NOMO-1 (cell line): ENCODE data around the gene FOCAD.

Experiments used
- DNase-seq, 2 experiments: peaks; one replicate each; lab custom pipeline; 2025; ENCODE audit not compliant: unreplicated experiment in 2 of 2; lab: John Stamatoyannopoulos, UW

The FOCAD gene

DNA sequence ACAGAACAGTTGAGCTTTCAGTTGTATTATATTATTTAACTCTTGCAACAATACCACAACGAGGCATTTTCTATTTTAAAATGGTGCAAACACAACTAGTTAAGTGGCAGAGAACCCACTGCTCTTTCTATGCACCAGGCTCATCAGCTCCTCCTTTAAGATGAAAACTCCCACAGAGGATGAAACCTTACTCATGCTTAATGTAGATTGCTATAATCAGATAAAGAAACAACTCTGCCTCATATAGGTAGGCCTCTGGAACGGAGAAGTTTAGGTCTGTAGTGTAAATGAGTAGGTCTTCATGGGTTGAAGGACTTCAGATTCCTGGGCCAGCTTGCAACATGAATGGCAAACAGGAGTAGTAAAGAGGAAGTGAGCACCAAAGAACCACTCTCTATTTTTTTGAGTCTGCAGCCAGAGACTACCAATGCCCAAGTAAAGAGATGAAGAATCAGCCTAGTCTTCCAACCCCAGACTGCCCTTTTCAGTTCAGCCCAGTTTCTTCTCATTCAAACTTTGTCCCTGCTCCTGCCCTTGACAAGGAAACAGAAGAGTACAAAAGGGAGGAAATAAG lies 313.5 kb downstream of the FOCAD start:
- no peak for DNase-seq

DNA sequence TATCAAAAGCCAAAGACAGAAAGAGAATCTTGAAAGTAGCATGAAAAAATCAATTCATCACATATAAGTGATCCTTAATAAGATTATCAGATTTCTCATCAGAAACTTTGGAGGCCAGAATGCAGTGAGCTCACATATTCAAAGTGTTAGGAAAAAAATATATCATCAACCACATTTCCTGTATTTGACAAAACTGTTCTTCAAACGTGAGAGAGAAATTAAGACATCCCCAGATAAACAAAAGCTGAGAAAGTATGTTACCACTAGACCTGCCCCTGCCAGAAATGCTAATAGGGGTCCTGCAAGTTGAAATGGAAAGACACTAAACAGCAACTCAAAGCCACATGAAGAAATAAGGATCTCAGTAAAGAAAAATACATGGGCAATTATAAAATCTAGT lies 317.5 kb downstream of the FOCAD start:
- no peak for DNase-seq

DNA sequence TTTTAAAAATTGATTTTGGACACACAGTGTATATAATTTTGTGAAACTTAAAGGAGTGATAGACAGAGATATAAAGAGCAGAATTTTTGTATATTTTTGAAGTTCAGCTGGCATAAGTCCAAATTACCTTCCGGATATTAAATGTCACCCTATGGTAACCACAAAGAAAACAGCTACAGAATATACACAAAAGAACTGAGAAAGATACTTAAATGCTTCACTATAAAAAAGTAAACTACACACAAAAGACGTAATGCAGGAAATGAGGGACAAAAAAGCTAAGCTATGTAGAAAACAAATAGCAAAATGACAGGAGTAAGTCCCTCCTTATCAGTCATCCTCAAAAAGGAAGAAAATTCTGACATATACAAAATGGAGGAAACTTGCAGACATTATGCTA lies 318.0 kb downstream of the FOCAD start:
- no peak for DNase-seq

DNA sequence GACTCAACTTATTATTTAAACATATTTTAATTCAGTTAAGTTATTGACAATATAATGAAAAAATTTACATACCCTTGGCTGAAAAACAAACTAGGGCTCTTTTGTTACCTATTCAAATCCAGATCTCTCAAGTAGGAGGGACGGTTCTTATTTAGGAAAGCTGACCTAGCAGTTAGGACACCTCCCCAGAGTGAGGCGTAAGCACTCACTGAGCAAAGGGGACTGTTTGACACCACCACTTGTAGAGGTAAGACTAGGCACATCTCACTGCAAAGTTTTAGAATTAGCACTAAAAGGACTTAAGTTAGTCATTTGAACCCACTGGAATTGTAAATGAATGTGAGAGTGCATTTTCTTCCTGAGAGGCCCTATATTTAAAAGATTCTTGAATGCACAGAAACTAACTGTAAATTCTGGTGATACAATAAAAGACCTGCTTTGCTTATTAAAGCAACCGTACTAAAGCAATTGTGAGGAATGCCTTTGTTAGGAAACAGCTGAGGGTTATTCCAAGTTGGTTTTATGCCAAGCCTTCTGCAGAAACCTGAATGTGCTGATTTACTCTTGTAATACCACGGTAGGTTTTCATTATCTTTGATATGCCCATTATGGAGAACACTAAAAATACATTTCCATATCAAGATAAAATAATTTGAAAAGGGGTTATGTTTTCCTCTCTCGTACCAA lies 331.2 kb downstream of the FOCAD start:
- no peak for DNase-seq

DNA sequence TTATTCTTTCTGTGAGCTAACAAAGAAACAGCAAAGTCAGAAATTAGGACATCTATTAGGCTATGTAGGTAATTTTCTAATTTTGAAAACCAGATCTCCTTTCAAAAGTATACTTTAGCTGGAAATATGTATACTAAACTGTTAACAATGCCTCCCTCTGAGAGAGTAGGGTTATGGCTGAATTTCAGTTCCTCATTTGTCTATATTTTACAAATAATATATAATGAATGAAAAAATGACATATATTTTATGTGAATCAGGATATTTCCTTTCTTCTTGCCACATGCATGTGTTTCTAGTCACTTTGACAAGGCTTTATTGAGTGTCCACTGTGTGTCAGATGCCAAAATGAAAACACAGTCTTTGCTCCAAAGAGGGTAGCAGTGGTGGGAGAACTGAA lies 331.9 kb downstream of the FOCAD start:
- no peak for DNase-seq

DNA sequence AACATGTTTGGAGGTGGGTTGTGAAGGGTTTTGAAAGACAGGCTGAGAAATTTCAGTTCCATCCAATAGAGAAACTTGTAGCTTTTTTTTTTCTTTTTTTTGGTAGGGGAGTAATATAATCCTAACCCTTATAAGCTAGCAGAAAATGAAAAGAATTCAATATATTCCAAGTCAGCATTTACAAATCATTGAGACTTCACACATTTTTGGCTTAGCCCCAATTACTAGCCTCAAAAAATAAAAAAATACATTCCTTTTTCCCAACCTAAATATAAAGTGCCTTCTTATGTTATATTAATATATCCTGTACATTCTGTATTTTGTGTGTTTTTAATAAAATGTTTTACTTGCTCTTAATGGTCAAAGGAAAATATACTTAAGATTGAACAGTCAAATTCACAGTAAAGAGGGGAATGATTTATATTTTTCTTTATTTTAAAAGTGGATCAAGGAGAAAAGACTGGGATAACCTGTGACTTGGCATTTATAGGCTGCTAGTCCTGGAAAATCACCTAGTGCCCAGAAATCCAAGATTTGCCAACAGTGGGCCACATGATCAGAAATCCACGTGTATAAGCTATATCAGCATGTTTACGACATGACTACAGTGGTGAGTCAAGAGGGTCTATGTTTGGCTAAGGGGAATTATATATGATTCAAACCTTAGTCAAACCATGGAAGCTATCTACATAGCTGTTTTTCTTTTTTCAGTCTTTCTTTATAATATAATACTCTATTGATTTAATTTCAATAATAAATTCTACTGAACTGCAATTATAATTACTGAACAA lies 332.8 kb downstream of the FOCAD start:
- no peak for DNase-seq

DNA sequence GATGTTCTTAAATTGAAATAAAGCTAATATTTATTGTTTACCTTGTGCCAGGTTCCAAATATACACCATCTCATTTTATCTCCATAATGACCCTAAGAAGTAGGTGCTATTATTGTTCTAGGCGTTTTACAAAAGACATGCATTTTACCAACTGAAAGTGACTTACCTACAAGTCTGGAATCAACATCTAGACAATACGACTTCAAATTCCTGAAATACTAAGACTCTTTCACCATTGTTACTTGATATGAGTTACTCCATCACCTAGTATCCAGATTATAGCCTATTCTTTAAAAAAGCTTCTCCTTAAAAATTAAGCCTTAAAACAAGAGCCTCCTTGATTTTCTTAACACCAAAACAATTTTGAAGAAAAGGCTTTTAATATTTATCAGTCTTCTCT lies 334.1 kb downstream of the FOCAD start:
- DNase-seq: no peak

DNA sequence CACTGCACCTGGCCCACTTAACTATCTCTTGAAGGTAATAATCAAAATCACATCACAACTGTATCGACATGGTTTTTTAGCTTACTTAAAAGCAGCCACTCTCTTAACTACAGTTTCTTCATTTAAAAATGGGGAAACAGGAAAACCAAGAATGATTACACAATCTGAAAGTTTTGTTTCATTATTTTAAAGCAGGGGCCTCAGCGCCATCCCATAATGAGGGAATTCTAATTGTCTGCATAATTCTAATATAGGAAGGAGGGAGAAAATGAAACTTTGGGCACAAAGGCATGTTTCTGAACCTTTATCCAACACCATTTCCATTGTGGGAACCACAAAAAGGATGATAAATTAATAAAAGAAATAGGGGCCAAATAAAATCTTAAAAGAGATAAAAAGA lies 339.8 kb downstream of the FOCAD start:
- DNase-seq: no peak

DNA sequence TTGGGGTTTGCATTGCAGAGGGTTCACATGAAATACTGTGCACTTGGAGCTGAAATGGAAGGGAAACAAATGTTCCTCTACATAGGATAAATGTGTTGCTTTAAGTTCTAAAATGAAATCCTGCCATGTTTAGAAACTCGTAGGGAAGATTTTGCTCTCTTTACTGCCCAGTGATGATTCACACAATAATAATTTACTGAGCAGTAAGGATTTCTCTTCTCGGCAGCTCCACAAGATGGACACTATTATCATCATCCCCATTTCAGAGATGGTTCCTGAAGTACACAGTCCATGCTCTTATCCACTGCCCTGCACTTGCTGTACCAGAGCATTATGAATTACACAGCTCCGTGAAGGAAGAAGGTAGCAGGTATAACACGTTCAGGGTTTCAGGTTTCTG lies 343.2 kb downstream of the FOCAD start:
- DNase-seq: no peak

DNA sequence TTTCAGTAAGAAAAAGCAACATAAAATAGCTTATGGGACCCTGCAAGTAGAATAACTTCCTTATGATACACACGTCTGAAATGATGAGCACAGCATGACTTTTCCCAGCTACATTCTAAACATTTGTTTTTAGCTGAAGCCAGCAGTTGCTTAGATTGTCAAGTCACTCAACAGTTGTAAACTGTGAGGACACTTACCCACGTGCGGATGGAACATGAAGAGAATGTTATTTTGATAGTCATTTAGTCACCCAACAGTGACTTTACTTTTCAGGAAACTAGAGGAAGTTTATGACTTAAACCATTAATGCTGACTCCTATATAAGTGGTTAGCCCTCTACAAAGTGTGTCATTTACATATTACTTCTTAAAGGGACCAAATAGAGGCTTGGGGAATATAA lies 344.4 kb downstream of the FOCAD start:
- no peak for DNase-seq

DNA sequence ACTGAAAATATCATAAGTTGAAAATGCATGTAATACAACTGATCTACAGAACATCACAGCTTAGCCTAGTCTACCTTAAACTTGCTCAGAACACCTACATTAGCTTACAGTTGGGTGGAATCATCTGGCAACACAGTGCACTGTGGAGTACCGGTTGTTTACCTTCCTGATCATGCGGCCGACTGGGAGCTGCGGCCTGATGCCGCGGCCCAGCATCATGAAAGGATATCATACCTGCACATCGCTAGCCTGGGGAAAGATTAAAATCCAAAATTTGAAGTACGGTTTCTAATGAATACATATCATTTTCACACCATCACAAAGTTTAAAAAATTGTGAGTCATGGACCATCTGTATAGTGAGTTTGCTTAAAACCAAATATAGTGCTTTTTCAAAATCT lies 345.6 kb downstream of the FOCAD start:
- DNase-seq: no peak

DNA sequence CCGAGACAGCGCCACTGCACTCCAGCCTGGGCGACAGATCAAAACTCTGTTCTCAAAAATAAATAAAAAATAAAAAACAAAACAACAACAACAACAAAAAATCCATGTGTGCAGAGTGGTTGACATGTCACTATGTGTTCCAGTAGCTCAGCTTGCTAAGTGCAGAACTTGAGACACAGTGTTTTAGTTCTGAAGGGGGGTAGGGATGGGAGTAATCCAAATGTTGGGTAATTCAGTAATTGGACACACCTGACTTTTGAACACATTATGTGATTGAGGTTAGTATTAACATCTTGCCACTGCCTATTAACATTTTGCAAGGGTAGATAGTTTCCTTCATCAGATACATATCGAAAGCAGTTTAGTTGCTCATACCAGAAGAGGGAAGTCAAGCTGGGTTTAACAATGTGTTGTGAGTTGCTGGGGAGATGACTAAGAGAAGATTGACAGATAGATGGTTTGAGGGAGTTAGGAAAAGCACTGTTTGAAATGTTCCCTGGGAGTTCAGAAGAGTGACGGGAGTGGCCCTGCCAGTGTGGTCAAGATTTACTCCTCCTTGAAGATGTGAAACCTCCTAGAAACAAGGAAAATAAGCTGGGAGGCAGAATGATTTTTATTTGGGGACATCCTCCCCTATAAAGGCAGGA lies 346.5 kb downstream of the FOCAD start:
- DNase-seq: no peak

DNA sequence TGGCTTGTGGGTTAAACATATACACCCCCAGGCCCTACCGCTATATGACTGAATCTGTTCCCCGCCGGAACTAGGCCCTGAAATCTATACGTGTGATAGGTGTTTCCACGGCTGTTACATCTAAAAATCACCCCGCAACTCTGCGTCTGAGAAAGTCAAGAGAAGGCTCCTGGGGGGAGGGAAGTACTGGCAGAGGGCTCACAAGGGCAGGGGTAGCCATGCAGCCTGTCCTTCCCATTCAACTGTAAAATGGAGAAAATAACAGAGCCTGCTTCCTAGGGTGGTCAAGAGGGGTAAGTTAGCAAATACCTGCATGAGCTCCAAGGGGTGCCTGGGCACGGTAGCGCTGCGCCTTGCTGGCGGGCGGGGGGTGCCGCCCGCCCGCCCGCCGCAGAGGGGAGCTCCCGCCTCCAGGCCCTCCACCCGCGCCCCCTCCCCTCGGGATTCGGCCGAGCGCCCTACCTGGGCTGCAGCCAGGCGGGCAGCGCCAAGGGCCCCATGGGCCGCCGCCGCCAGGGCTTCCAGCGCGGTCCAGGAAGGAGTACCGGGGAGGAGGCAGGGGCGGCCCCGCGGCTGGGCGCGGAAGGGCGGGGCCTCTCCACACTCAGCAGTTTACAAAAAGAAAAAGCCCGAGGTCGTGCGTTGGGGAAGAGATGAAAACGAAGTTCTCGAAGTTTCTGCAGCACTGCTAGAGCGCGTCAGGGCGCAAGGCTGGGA lies 347.2 kb downstream of the FOCAD start, which contains the start of gene HACD4:
HACD4 (minus strand) TSS at position 550 of the 717 bp plus-strand sequence; CDS start at position 500, 50 bp downstream.
- DNase-seq: no peak

DNA sequence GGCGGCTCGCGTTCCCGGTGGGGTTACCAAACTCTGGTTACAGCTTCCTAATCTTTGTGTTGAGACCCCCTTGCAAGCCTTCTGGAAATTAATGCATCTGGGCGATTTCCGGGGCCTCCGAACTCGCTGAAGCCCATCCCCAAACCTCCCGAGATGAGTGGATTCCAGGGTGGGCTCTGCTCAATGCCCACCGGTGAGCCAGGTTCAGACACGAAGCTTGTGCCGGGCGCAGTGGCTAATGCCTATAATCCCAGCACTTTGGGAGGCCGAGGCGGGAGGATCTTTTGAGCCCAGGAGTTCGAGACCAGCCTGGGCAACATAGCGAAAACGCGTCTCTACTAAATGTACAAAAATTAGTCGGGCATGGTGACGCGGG lies 347.7 kb downstream of the FOCAD start:
- DNase-seq: no peak

DNA sequence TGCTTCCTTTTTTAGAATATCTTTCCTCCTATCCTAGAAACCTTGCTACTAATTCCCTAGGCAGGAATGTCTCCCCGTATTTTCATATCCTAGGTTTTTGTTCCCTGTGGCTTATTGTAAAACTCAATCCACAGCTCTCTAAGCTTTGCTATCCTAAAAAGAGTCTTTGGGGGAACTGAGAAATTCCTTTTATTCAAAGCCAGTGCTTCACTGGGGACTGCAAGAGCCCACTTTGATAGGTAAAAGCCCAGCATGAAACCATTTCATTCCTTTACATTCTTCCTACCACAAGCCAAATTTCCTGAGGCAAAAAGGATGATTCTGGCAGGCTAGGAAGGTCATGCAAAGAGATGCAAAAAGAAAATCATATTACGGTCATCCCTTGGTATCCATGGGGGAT lies 353.2 kb downstream of the FOCAD start:
- no peak for DNase-seq

DNA sequence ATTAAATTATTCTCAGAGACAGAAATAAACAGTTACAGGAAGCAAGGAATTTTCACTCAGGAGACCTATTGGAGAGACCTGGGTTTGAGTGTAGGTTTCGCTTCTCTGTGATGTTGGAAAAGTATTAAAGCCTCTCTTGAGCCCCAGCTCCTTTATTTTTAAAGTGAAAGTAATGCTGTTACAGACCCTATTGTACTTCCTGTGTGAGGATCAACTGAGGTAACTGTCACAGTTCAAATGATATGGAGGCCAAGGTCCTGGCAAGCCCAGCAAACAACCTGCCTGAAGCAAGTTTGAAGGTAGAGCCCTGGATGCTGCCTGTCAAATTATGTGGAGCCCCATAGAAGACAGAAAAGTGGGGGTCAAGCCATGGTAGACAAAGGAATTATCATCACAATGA lies 355.2 kb downstream of the FOCAD start:
- no peak for DNase-seq

DNA sequence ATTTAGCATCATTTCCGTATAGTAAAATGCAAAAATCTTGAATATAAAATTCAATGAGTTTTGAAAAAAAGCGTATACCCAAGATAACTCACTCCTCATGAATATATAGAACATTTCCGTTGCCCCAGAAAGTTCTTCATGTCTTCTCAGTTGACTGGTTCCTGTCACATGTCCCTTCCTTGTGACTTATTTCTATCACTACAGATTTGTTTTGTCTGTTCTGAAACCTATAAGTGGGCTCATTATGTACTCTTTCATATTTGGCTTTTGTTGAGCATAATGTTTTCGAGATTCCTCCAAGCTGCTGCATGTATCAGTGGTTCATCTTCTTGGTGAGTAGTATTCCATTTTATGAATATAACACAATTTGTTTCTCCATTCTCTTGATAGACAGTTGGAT lies 358.4 kb downstream of the FOCAD start:
- no peak for DNase-seq

DNA sequence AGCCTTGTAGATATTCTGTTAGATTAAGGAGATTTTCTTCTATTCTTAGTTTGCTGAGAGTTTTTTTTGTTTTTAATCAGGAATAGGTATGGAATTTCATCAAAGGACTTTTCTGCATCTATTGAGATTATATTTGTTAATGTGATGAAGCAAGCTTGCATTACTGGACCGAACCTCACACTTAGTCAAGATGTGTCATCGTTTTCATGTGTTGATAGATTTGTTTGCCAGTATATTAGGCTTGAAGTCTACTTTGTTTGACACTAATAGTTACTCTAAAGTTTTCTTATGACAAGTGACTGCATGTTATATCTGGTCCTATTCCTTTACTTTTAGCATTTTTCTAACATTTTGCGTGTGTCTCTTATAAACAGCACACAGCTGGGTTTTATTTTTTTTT lies 359.8 kb downstream of the FOCAD start:
- DNase-seq: no peak
